Activated naive CD4-positive, alpha-beta T cell treated with anti-CD3 and anti-CD28 coated beads, Interleukin-2, amount 50 U/mL, for 16 hours (primary cell): Measurements from ENCODE around the gene CPEB3.
A peak's percentile ranks its signal among the peaks of the same experiment; 100 is the strongest.
"Not testable (repeated sequence)": the region's sequence is repeated elsewhere in the genome, so short reads cannot be mapped to it uniquely, and the experiment has no call there.

Experiments used
- DNase-seq: peaks from one replicate; pipeline ENCODE4 v3.0.0-alpha.2; 2020

Gene CPEB3

DNA sequence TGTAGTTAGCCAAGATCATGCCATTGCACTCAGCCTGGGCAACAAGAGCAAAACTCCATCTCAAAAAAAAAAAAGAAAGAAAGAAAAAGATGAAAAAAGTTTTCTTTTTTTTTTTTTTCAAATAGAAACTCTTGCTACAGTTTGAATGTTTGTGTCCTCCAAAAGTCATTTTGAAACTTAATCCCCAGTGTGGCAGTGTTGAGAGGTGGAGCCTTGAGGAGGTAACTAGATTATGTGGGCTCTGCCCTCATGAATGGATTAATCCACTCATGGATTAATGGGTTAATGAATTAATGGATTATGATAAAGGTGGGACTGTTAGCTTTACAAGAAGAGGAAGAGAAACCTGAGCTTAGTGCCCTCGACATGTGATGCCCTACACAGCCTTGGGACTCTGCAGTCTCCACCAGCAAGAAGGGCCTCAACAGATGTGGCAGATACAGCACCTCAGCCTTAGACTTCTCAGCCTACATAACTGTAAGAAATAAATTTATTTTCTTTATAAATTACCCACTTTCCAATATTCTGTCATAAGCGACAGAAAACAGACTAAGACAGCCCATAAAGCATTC lies 25.1 kb downstream of the CPEB3 start:
- no peak for DNase-seq

GRCh38 chr10:92264249-92264648 lies 26.6 kb downstream of the CPEB3 start:
- no peak for DNase-seq

- no peak for DNase-seq
Measured at GRCh38 chr10:92263396-92263795, 27.5 kb downstream of the CPEB3 start.

DNA sequence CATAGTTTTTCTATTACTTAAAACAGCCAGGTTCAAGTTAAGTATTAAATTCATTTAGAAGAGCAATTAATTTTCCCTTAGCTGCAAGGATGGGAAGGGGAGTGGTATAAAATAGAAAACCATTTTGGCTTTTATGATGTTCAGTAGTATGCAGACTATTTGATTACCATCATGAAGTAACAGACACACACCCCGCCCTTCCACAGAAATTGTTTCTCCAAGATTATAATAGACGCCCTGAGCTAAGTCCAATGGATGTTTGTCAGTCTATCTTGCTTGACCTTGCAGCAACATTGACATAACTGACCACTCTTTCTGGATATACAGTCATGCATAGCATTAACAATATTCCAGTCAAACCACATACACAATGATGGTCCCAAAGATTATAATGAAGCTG lies 42.3 kb downstream of the CPEB3 start:
- DNase-seq: no peak

GRCh38 chr10:92244796-92245195 lies 46.1 kb downstream of the CPEB3 start:
- no peak for DNase-seq

GRCh38 chr10:92242910-92243671 lies 47.8 kb downstream of the CPEB3 start:
- DNase-seq: peak; percentile 56

DNA sequence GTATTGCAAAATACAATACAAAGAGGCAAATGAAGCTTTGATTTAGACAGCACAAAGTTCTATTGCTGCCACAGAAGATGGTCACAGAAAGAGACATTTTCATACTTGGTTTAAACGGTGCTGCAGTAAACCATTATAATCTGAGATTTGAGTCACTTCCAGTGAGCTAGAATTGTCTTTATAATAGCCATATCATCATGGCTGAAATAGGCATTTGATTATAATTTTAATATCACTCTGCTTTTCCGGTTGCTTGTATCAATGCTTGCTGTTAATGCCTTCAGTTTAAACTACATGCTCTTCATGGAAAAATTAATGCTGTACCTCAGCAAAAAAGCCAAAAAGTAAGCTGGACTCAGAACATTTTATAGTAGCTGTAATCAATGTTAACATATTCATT lies 48.5 kb downstream of the CPEB3 start:
- no peak for DNase-seq

- no peak for DNase-seq
Measured at GRCh38 chr10:92241501-92241900, 49.4 kb downstream of the CPEB3 start.

DNA sequence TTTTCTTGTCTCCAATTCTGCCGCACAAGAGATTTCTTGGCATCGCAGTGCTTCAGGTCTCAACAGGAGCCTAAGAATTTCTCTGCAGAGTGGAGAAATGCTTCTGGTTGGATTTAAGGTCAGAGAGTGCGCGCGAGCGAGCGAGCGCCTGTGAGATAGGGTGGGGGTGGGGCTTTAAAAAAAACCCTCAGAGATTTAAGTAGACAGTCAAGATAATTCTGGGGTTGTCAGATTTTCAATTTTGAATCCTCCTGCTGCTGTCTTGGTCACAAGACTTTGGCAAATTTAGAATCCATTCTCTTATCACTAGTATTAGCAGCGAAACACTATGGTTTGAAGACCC lies 49.7 kb downstream of the CPEB3 start:
- no peak for DNase-seq

- peak; percentile 11 for DNase-seq
Measured at GRCh38 chr10:92240289-92241157, 50.4 kb downstream of the CPEB3 start.

GRCh38 chr10:92239600-92240288 lies 51.1 kb downstream of the CPEB3 start:
- DNase-seq: peak; percentile 57

DNA sequence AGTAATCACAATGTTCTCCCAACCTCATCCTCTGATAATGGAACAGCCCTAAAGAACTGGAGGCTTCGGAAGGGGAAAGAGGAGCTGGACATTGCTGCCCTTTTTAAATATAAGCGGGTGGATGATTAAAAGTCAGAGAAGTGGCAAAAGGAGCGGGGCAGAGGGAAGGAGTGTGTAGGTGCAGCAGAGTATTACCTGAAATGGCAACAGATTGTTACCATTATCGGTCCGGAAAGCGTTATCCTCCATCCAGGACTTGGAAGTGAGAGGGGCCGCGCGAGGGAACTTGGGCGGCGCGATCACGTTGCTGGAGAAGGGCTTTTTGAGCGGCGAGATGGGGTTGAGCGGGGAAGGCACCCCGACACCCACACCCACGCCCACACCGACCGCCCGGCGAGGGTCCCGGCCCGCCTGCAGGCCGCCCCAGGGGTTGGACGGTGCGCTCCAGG lies 51.7 kb downstream of the CPEB3 start:
- no peak for DNase-seq

DNA sequence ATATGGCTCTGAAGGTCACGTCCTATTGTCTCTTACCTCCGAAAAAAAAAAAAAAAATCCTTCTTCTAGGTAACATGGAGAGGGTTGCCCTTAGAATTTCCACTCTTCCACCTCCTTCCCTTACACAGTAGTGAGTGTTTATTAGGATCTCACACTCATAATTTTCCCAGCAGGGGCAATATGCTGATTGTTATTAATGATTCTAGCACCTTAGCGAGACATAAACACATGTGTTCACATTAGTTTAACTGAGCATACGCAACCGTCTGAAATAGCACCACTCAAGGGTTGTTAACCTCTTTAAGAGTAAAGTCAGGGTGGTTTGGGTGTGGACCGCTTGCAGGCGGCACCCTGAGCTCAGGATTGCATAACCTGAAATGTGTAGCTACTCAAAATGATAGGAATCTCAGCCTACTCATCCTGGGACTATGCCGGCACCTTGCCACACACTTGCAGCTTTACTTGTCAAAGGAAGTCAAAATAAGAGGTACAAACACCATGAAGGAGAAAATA lies 52.2 kb downstream of the CPEB3 start:
- no peak for DNase-seq

- no peak for DNase-seq
Measured at GRCh38 chr10:92238054-92238585, 52.8 kb downstream of the CPEB3 start.

DNA sequence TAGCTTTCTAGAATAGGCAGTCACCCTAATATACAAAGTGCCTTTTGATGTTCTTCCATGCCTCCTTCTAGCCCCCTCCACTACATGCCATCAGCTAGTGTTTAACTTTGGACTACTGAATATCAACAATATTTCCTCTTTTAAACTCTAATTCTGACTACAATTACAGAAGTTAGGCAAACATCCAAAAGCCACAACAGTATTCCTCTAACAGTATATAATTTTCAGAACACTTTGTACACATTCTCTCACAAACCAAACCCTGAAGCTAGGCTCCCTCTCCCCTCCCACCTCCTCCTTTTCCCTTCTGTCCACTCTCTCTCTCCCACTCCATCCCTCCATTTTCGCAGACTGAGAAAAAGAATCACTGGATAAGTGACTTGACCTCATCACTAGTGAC lies 59.7 kb downstream of the CPEB3 start:
- no peak for DNase-seq

DNA sequence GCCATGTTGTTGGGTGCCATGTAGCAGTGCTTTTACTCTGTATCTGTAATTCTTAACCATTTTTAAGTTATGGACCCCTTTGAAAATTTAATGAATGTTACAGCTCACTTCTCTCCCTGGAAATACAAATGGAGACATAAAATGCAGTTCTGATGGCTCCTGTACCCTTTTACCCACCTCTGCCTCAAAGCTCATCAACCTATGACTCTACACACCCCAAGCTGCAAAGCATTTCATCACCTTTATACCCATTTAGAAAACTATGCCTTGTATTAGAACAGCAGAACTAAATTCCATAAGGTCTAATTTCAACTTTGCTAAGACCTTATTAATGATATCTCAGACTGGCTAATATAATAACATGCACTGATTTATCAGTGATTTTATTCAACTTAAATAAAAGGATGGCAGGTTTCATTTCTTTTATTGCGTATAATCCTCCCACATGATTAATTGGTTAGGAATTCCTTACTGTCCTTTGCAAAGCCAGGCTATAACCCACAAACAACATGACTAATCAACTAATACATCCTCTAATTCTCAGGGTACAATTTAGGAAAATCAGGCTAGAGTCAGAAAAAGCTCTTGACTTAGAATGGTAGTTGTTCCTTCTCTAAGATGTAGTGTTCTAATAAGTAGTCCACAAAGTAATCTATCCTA lies 68.1 kb downstream of the CPEB3 start:
- DNase-seq: no peak

DNA sequence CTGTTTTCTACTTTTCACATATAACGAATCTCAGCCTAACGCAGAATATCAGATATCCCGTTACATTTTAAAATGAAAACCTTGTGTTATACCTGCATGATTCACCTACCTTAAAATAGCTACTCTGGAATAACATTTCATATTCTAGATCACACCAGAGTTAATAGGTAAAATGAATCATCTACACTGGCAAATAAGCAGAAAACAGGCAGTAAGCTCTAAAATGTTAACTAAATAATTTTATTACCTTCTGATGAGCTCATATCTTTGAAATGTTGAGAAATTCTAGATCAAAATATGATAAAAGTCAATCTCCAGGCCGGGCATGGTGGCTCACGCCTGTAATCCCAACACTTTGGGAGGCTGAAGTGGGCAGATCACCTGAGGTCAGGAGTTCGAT lies 71.3 kb downstream of the CPEB3 start:
- DNase-seq: no peak

- no peak for DNase-seq
Measured at GRCh38 chr10:92218569-92218968, 72.3 kb downstream of the CPEB3 start.

GRCh38 chr10:92216608-92217007 lies 74.3 kb downstream of the CPEB3 start:
- not testable (repeated sequence) for DNase-seq

GRCh38 chr10:92215222-92215621 lies 75.7 kb downstream of the CPEB3 start:
- DNase-seq: not testable (repeated sequence)

- no peak for DNase-seq
Measured at GRCh38 chr10:92213049-92213448, 77.8 kb downstream of the CPEB3 start.

- no peak for DNase-seq
Measured at GRCh38 chr10:92208736-92209135, 82.1 kb downstream of the CPEB3 start.
